Measurements from ENCODE around the gene PACRG.
A peak's percentile ranks its signal among the peaks of the same experiment; 100 is the strongest.

The PACRG gene

DNA sequence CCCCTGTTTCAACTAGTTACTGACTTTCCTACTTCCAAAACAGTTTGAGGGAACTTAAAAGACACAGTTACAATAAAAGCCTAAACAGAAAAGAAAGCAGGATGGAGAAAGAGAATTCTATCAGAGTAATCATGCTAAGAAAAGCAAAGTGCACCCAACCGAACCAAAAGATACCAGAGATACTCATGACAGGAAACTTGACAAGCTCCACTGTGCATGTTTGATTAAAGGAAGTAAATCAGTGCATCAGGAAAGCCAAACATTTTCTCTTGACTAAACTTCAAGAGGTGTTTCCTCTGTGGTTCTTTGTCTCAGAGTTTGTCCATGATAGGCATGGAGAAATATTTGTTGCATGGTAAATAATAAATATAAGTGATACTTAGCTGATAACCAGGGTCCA is 138.9 kb downstream of the PACRG start:
- no peak for DNase-seq (ENCODE audit: low spot score)

GRCh38 chr6:162868397-162868796 is 140.6 kb downstream of the PACRG start:
- no peak for DNase-seq (ENCODE audit: low spot score)

DNA sequence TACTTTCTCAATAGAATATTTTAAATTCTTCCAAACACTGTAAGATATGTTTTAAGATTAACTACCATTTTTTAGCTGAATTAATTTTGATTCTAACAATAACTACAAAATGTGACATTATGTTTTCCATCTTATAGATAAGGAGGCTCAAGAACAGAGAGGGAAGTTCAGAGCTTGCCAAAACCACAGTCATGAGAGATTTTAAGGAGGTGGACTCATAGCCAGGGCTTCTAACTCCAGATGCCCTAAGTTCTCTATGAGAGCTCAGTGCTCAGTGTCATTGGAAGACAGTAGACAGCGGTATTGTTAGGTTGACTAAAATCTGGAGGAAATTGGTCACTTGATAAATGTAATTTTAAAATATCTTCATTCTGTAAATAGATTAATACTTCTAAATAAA is 144.2 kb downstream of the PACRG start:
- no peak for DNase-seq (ENCODE audit: low spot score)

- peak; percentile 20 for DNase-seq (ENCODE audit: low spot score)
Observed at GRCh38 chr6:162873537-162873936, 145.8 kb downstream of the PACRG start.

DNA sequence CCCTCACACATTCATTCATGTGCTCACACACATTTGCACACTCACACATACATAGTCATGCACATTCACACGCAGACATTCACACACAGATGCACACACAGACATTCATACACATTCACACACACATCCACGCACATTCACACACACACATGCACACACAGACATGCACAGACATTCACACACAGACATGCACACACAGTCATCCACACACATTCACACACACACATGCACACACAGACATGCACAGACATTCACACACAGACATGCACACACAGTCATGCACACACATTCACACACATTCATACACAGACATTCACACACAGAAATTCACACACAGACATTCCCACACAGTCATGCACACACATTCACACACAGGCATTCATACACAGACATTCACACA is 147.3 kb downstream of the PACRG start:
- DNase-seq (ENCODE audit: low spot score) = no peak

DNA sequence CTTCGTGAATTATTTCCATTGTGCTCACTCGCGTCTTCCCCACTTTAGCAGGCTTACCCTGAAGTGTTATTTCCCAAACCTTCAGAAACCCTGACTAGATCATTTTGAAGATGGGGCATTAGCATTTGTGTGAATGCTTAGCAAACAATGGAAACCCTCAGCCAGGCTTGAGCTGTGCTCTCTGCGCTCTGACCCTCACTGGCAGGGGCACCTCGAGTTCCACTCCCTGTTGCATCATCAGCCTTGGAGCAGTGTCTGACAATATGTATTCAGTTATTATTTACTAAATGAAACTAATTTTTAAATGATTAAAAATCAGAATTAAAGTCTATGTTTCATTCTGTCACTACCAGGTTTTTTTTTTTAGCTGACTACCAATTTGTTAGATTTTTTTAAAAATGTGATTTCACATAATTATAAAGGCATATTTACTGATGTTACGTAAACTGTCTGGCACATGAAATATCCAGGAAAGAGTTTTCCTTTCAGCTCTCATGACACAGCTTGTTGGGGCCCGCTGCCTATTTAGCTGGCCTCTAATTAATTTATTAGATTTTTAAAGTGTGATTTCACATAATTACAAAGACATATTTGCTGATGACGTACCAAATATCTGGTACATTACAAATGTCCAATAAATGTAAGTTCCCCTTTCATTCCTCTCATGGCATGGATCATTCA is 155.2 kb downstream of the PACRG start:
- no peak for DNase-seq (ENCODE audit: low spot score)

DNA sequence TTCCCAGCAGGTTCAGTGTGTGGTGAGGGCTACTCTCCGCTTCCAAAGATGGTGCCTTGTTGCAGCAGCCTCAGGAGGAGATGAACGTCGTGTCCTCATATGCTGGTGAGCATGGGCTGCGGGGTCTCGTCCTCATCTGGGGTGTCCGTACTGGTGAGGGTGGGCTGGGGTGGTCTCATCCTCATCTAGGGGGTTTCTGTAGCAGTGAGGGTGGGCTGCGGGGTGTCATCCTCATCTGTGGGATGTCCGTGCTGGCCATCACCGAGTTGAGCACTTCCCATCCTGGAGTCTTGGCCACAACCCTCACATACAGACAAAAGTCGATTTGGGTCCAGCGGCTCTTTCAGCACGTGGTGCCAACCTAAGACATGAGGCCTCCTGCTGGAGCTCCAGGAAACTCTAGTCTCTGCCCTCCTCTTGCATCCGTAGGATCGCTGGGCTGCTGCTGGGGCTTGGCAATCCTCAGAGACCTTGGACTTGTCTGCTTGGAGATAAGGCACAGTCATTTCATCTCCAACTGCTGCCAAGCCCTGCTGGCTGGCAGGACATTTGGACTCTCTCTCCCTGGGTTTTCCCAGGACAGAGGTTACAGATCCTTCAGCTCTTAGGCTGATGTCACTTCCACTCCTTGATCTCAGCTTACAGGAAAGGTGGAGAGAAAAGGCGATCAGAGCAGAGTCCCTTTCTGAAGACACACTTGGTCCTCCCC is 160.4 kb downstream of the PACRG start:
- no peak for DNase-seq (ENCODE audit: low spot score)

- no peak for DNase-seq (ENCODE audit: low spot score)
Observed at GRCh38 chr6:162889303-162889702, 161.5 kb downstream of the PACRG start.

DNA sequence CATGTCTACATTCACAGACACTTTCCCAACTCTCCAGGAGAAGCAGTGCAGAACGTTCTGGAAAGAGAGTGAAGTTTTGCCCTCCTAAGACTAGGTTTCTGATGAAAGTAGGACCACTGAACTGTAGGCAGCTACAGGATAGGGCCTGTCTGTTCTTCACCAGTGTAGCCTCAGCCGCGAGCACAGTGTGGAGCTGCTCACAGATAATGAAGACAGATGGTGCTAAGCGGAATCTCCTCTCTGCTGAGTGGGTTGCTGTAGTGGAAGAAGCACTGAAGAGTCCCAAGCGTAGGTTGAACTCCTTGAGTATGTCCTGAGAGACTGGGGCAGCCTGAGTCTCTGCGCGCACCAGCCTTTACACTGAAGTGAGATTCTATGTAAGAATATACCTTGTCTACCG is 170.2 kb downstream of the PACRG start:
- DNase-seq (ENCODE audit: low spot score) = no peak

DNA sequence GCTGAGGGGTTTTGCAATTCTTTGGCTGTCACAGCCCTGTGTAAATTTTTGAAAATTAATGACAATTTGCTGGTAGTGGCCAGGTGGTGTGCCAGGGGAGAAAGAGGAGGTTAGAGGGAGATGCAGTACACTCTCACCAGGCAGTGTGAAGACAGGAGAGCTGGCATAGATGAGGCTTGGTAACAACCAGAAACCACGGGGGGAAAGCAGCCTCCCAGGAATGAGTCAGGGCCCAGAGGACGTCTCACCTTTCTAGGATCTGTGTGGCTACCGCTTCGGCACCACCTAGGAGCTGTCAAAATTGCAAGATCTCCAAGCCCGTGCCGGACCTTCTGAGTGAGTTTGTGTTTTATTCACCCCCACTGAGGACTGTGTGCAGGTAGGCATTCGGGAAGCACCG is 171.4 kb downstream of the PACRG start:
- DNase-seq (ENCODE audit: low spot score) = no peak

DNA sequence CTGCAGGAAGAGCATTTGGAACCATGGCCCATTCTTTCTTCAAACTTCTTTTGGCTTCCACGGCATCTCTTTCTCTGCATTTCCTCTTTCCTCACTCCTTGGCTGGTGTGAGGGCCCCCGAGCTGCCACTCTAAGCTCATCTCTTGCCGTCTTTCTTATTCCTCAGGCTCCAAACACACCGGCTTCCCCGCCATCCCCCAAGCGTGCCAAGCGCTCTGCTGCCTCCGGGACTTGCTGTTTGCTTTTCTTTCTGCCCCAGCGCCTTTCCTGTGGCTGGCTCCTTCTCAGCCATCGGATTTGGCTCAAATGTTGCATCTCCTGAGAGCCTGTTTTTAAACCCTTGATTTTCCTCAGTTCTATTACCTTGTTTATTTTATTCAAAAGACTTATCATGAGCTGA is 172.7 kb downstream of the PACRG start:
- no peak for DNase-seq (ENCODE audit: low spot score)

- no peak for DNase-seq (ENCODE audit: low spot score)
Observed at GRCh38 chr6:162904069-162904663, 176.4 kb downstream of the PACRG start.

DNA sequence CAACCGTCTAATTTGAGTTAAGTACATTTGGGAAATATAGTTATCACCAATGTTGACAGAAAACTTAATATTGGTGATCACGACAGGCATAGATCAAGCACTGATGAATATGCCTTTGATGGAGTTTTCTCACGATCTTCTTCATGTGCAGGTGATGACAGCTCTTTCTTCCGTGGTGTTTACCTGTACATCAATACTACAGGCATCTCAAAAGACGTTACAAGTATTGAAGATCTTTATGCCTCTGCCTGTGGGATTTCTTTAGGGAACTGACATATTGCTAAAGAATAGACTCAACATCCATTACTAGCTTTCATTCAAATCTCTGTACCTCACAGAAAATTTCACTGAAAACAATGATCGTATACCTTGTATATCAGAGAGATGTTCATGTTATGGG is 178.7 kb downstream of the PACRG start:
- no peak for DNase-seq (ENCODE audit: low spot score)

DNA sequence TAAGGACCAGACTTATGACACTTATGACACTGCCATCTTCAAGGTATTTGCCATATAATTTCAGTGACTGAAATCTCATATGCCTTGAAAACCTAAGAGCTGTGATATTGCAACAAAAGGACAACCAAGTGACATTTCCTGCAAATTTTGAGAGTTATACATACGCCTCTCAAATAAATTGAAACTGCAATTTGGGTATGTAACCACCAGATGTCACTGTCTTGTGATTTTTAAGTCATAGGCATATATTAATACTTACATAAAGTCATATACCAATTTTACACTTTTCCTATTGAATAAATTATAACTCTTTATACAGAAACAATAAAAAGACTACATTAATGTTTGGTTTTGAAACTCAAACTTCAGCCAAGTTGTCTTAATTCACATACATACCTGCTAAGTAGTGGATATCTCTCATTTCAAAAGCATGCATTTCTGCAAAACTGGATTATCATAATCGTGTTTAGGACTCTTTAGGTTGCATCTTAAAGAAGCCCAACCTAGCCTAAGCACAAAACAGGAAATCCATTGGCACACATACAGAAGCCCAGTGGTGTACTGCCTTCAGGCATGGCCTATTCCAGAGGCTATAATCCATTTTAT is 180.2 kb downstream of the PACRG start:
- no peak for DNase-seq (ENCODE audit: low spot score)

GRCh38 chr6:162913206-162913605 is 185.4 kb downstream of the PACRG start:
- DNase-seq (ENCODE audit: low spot score) = no peak

DNA sequence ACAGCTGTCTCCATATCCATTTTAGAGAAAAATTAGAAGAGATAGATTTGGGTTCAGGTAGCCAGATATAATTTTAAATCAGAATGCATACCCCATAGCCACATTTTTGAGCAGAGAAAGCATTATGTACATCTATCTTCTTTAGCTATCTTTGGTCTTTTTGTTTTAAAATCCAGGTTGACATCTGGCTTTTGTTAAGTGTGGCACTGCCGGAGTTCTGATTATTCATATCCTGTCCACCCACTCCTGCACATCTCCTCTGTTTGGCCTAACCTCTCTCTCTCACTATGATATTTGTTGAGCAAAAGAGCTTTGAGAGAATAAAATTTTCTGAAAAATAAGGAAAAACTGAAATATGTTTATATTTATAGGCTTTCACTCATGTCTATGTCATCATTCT is 189.7 kb downstream of the PACRG start:
- peak; percentile 63 for DNase-seq (ENCODE audit: low spot score)

GRCh38 chr6:162921062-162921461 is 193.3 kb downstream of the PACRG start:
- DNase-seq (ENCODE audit: low spot score) = no peak

DNA sequence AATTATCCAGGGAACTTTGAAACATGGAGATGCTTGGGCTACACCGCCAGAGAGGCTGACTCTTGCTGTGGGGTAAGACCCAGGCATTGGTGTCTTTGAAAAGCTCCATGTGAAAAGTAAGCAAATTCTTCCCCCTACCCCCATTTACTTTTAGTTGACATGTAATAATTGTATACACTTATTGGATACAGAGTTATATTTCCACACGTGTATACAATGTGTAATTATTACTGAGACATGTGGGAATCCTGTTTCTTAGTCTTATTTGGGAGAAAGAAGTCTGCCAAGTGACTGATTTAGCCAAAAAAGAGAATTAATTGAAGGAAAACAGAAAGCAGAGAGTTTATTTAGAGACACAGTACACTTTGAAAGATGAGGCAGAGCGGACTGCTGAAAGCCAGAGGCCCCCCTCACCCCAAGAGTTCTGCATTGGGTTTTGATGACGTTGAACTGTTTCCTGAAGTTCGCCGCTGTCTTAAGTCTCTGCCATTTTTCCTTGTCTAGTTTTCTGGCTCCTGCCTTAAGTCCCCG is 193.8 kb downstream of the PACRG start:
- no peak for DNase-seq (ENCODE audit: low spot score)

GRCh38 chr6:162922563-162923166 is 194.9 kb downstream of the PACRG start:
- DNase-seq (ENCODE audit: low spot score) = no peak

DNA sequence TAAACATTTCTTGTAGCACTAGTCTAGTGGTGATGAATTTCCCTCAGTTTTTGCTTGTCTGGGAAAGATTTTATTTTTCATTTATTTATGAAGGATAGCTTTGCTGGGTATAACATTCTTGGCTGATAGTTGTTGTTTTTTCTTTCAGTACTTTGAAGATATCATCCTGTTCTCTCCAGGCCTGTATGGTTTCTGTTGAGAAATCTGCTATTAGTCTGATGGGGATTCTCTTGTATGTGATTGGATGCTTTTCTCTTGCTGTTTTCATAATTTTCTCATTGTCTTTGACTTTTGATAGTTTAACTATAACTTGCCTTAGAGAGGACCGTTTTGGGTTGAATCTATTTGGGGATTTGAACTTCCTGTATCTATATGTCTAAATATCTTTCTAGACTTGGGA is 207.1 kb downstream of the PACRG start:
- DNase-seq (ENCODE audit: low spot score) = no peak

DNA sequence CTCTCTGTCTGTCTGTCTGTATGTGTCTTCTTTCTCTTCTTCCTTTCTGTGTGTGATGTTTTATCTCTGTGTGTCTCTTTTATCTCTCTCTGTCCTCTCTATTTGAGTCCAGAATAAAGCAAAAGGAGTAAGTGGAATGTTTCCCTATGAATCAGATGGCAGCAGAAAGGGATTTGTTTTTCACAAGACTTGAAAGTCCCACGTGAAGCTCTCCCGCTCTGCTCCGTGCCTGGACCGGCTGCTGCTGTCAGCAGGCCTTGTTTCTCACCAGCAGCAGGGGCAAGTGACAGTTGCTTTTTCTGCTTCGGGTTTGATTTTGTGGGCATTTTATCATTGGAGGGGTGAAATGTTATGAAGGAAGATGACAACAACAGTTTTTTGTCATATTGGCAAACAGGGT is 212.7 kb downstream of the PACRG start:
- DNase-seq (ENCODE audit: low spot score) = peak; percentile 42

DNA sequence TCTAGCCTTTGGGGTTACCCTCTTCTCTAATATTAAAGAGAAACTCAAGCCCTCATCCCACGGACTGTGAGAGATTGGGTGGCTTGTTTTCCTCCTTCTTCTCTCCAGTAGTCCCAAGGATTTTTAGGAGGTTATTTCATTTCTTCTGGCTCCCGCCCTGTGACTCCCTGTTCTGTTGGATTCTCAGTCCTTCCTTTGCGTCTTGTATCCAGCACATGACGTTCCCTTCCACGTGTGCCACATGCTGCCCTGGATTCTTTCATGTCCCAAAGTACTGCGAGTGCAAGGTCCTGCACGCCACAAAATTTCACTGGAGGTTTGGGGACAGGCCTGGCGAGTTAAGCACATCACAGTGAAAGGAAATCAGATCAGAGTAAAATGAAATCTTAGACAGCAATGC is 213.4 kb downstream of the PACRG start:
- DNase-seq (ENCODE audit: low spot score) = no peak

All from AG08395 (cell line).